A549 (cell line): ENCODE measurements around the gene TGFBR3. TPM values are rescaled to one million over a fixed set of nuclear protein-coding genes. Genes with fewer than 3 reads are reported as not detected.
A peak's percentile ranks its signal among the peaks of the same experiment; 100 is the strongest.

Source experiments
- ATAC-seq, 2 experiments: fragments of 200-7000 bp in 1 of 2; fragments of >200 bp in 1 of 2; cut with Nextera tagmentation in 1 of 2; cut with Tn5 transposase in 1 of 2; 3 replicates each; pipeline versions ENCODE4 v1.8.0 to v1.9.1; 2018 to 2020; ENCODE audit warnings: mild to moderate bottlenecking in 1 of 2, moderate library complexity in 1 of 2
- CTCF ChIA-PET: fragments of 300-600 bp; sonication (Branson Sonifier 250); formaldehyde crosslinking; extraction: SDS; loops from one replicate; lab custom pipeline; 2021; ENCODE audit warnings: antibody characterized with exemption, inconsistent platforms; lab: Yijun Ruan, JAX
- POLR2A ChIA-PET: fragments of 350-600 bp; formaldehyde crosslinking; extraction: SDS; loops from one replicate; lab custom pipeline; 2021; ENCODE audit warnings: antibody characterized with exemption, inconsistent platforms; lab: Yijun Ruan, JAX
- DNase-seq, 2 experiments: peaks; one replicate each; pipeline versions ENCODE4 v3.0.0 to v3.0.0-alpha.2; 2011 to 2016; ENCODE audit warnings: low read depth in 1 of 2, low spot score in 1 of 2
- FAIRE-seq: peaks from 2 replicates; lab custom pipeline; 2011; peaks lifted over from hg19 to GRCh38; lab: Jason Lieb, UNC
- H3K27ac ChIP-seq, 2 experiments: fragments of >200 bp; sonication (Bioruptor Twin); formaldehyde crosslinking; 3 replicates each; pipeline ENCODE4 v1.5.1; 2016 to 2017
- H3K4me1 ChIP-seq: fragments of >200 bp; sonication (Bioruptor Twin); formaldehyde crosslinking; 3 replicates; pipeline ENCODE4 v1.6.1; 2016
- H3K4me2 ChIP-seq: fragments of >200 bp; sonication (Bioruptor Twin); formaldehyde crosslinking; 3 replicates; pipeline ENCODE4 v1.6.1; 2016
- H3K4me3 ChIP-seq: fragments of >200 bp; sonication (Bioruptor Twin); formaldehyde crosslinking; 3 replicates; pipeline ENCODE4 v1.5.1; 2016
- H3K9me3 ChIP-seq: fragments of >200 bp; sonication (Bioruptor Twin); formaldehyde crosslinking; 3 replicates; pipeline ENCODE4 v1.6.1; 2016
- BCL3 ChIP-seq: fragments of >200 bp; sonication (Bioruptor Twin); formaldehyde crosslinking; IDR thresholded peaks from 3 replicates; pipeline ENCODE4 v1.6.1; 2016
- BHLHE40 ChIP-seq: IDR thresholded peaks from 2 replicates; pipeline ENCODE4 v1.6.1; 2012; ENCODE audit warnings: low read depth, low read length, inconsistent platforms
- CBX2 ChIP-seq: fragments of 200-600 bp; sonication (generic); IDR thresholded peaks from 2 replicates; pipeline ENCODE4 v1.6.1; 2016; ENCODE audit warnings: low read depth, mild to moderate bottlenecking, borderline replicate concordance
- CTCF ChIP-seq: fragments of >200 bp; sonication (Bioruptor Twin); formaldehyde crosslinking; IDR thresholded peaks from 3 replicates; pipeline ENCODE4 v1.5.1; 2016
- EHMT2 ChIP-seq: fragments of 200-600 bp; sonication (generic); IDR thresholded peaks from 2 replicates; pipeline ENCODE4 v1.6.1; 2016; ENCODE audit warnings: antibody characterized with exemption, low read depth, mild to moderate bottlenecking, moderate library complexity
- EP300 ChIP-seq, 2 experiments: fragments of >200 bp; sonication (Bioruptor Twin); formaldehyde crosslinking; IDR thresholded peaks; 2 replicates in 1 of 2; 3 replicates in 1 of 2; pipeline ENCODE4 v1.6.1; 2016 to 2017
- FOSB ChIP-seq: fragments of 250-450 bp; sonication (Bioruptor Pico); IDR thresholded peaks from 2 replicates; pipeline ENCODE4 v1.5.0; 2020; ENCODE audit warnings: mild to moderate bottlenecking, moderate library complexity
- HDAC2 ChIP-seq: fragments of 200-600 bp; sonication (generic); IDR thresholded peaks from 2 replicates; pipeline ENCODE4 v1.6.1; 2016
- HOXB5 ChIP-seq: fragments of 250-450 bp; sonication (Bioruptor Pico); IDR thresholded peaks from 2 replicates; pipeline ENCODE4 v1.5.0; 2020; ENCODE audit warnings: mild to moderate bottlenecking, moderate library complexity
- JUN ChIP-seq, 2 experiments: fragments of >200 bp; sonication (Bioruptor Twin); formaldehyde crosslinking; IDR thresholded peaks; 2 replicates in 1 of 2; 3 replicates in 1 of 2; pipeline ENCODE4 v1.6.1; 2016 to 2017
- MAFK ChIP-seq: fragments of 450-650 bp; IDR thresholded peaks from 2 replicates; pipeline ENCODE4 v1.6.1; 2014; ENCODE audit not compliant: partially characterized antibody
- MAX ChIP-seq: IDR thresholded peaks from 2 replicates; pipeline ENCODE4 v1.6.1; 2012
- MYC ChIP-seq: IDR thresholded peaks from 2 replicates; pipeline ENCODE4 v1.6.1; 2012; ENCODE audit warnings: mild to moderate bottlenecking, inconsistent platforms, low read length, improper control_type of control experiment, borderline replicate concordance
- NFE2L2 ChIP-seq: fragments of 150-350 bp; conservative IDR thresholded peaks from 2 replicates; pipeline ENCODE4 v1.6.1; 2014; ENCODE audit warnings: low read length
- NR3C1 ChIP-seq: fragments of >200 bp; sonication (Bioruptor Twin); formaldehyde crosslinking; IDR thresholded peaks from 3 replicates; pipeline ENCODE4 v1.6.1; 2017
- PBX3 ChIP-seq: IDR thresholded peaks from 2 replicates; pipeline ENCODE4 v1.6.1; 2012
- PHF8 ChIP-seq: fragments of 200-600 bp; sonication (generic); IDR thresholded peaks from 2 replicates; pipeline ENCODE4 v1.6.1; 2016; ENCODE audit warnings: low read depth, mild to moderate bottlenecking, antibody characterized with exemption, moderate library complexity, borderline replicate concordance
- RFX5 ChIP-seq: fragments of 450-650 bp; IDR thresholded peaks from 2 replicates; pipeline ENCODE4 v1.7.1; 2014; ENCODE audit warnings: antibody characterized with exemption, mild to moderate bottlenecking, moderate library complexity
- RNF2 ChIP-seq: fragments of 200-600 bp; sonication (generic); IDR thresholded peaks from 2 replicates; pipeline ENCODE4 v1.6.1; 2016; ENCODE audit warnings: low read depth, mild to moderate bottlenecking, antibody characterized with exemption, moderate library complexity, borderline replicate concordance
- SMC3 ChIP-seq: fragments of >200 bp; sonication (Bioruptor Twin); formaldehyde crosslinking; IDR thresholded peaks from 3 replicates; pipeline ENCODE4 v1.6.1; 2018; ENCODE audit warnings: inconsistent platforms
- TP53 ChIP-seq: fragments of 250-450 bp; sonication (Bioruptor Pico); IDR thresholded peaks from 2 replicates; pipeline ENCODE4 v1.5.0; 2021; ENCODE audit warnings: mild to moderate bottlenecking, moderate library complexity
- USF2 ChIP-seq: fragments of 450-650 bp; IDR thresholded peaks from 2 replicates; pipeline ENCODE4 v1.6.1; 2014; ENCODE audit warnings: antibody characterized with exemption
- WGBS: methylation state at CpG from one replicate; pipeline ENCODE4 v1.1.6; 2017; ENCODE audit errors: missing lambda C conversion rate; 5-methylcytosine and 5-hydroxymethylcytosine counted together
- polyA plus RNA-seq, 4 experiments: library from polyadenylated mRNA; depleted of rRNA in 3 of 4; stranded (reverse); fragments of >200 nt; fragmentation: RNase III in 1 of 4; extraction: RNeasy Plus Mini Kit Qiagen cat#74134 plus additional on column Dnase treatment in 1 of 4; gene quantifications; 2 replicates in 3 of 4; 3 replicates in 1 of 4; pipeline ENCODE4 v1.2.3, GENCODE V29; 2011 to 2017

The TGFBR3 gene
- polyA plus RNA-seq, 2 of the 4 experiments (the other 2 are of a cell fraction) = 5.0 to 8.9 TPM

GRCh38 chr1:91791691-91792488 is 94.1 kb downstream of the TGFBR3 start:
- Histone ChIP-seq H3K4me2 (no peak overlapping the region), H3K27ac (0 out of 6 replicates have a peak overlapping the region, but pooled peaks of 1 of the 2 experiments have one; percentile 16), H3K4me1 (peaks cover 6% of the 10 kb centered on the region; the same call in 1 of the 3 replicates), H3K4me3 (no peak overlapping the region), H3K9me3 (no peaks in the 10 kb centered on the region)
- TF ChIP-seq CTCF (no peak), HDAC2 (no peak), BCL3 (no peak), MYC (no peak), EHMT2 (no peak), PHF8 (no peak), MAFK (no peak), USF2 (no peak), MAX (no peak), NFE2L2 (no peak), HOXB5 (CRISPR knock-in tag) (no peak), PBX3 (no peak), RFX5 (no peak), CBX2 (no peak), NR3C1 (no peak), BHLHE40 (no peak), SMC3 (no peak), EP300 (IDR thresholded peaks at IDR 0.05) (no peak), FOSB (no peak)
- FAIRE-seq (no peak), DNase-seq (no peak), ATAC-seq (no peak)
- CTCF ChIA-PET = no interaction called here
- POLR2A ChIA-PET = no interaction called here
- WGBS = 74% methylated on average over 8 of the region's 8 CpGs

GRCh38 chr1:91791103-91791502 is 94.8 kb downstream of the TGFBR3 start:
- POLR2A ChIA-PET = no interaction called here
- no peak for TF ChIP-seq EP300 (IDR thresholded peaks at IDR 0.05)
- TF ChIP-seq BHLHE40 = no peak
- TF ChIP-seq RFX5 = no peak
- TF ChIP-seq TP53 (CRISPR knock-in tag) = no peak
- no peak for TF ChIP-seq NFE2L2
- TF ChIP-seq PHF8 = no peak
- no peak for TF ChIP-seq PBX3
- no peak for TF ChIP-seq JUN (IDR thresholded peaks at IDR 0.05)
- TF ChIP-seq RNF2 = no peak

More at GRCh38 chr1:91791103-91791502, 94.8 kb downstream of the TGFBR3 start:
- no peak overlapping the region for H3K4me3 ChIP-seq
- H3K4me2 ChIP-seq = no peak overlapping the region
- 68% methylated on average over 1 of the region's 1 CpG for WGBS
- no peak overlapping the region for H3K27ac ChIP-seq
- peaks cover 6% of the 10 kb centered on the region; the same call in 1 of the 3 replicates for H3K4me1 ChIP-seq
- H3K9me3 ChIP-seq = no peaks in the 10 kb centered on the region
- no peak for FAIRE-seq
- no peak for DNase-seq
- ATAC-seq = no peak
- CTCF ChIA-PET = no interaction called here
